ENCODE measurements around the gene ABCC3.
"Not testable (repeated sequence)": the region's sequence is repeated elsewhere in the genome, so short reads cannot be mapped to it uniquely, and the experiment has no call there.

ABCC3 gene

GRCh38 chr17:50668025-50668837, 33.5 kb downstream of the ABCC3 start:
- DNase-seq = no peak

GRCh38 chr17:50668838-50669581, 34.3 kb downstream of the ABCC3 start:
- DNase-seq = no peak

- DNase-seq = no peak
These were observed 37.4 kb downstream of the ABCC3 start for GRCh38 chr17:50672071-50672470.

GRCh38 chr17:50672831-50673551, 38.3 kb downstream of the ABCC3 start:
- DNase-seq = no peak

GRCh38 chr17:50675190-50675589, 40.5 kb downstream of the ABCC3 start:
- DNase-seq = no peak

- DNase-seq = no peak
These were observed 40.9 kb downstream of the ABCC3 start for GRCh38 chr17:50675627-50676026.

- no peak for DNase-seq
These were observed 41.6 kb downstream of the ABCC3 start for GRCh38 chr17:50676065-50676975.

- no peak for DNase-seq
These were observed 43.2 kb downstream of the ABCC3 start for GRCh38 chr17:50677851-50678375.

GRCh38 chr17:50679008-50679544, 44.4 kb downstream of the ABCC3 start:
- DNase-seq = no peak

- no peak for DNase-seq
These were observed 45.4 kb downstream of the ABCC3 start for GRCh38 chr17:50680126-50680525.

- DNase-seq = not testable (repeated sequence)
These were observed 46.0 kb downstream of the ABCC3 start for GRCh38 chr17:50680543-50681262.

- no peak for DNase-seq
These were observed 46.9 kb downstream of the ABCC3 start for GRCh38 chr17:50681263-50682200.

- DNase-seq = no peak
These were observed 47.8 kb downstream of the ABCC3 start for GRCh38 chr17:50682441-50682840.

GRCh38 chr17:50682938-50683337, 48.3 kb downstream of the ABCC3 start:
- no peak for DNase-seq

GRCh38 chr17:50683434-50684287, 49.0 kb downstream of the ABCC3 start:
- DNase-seq = no peak

GRCh38 chr17:50684288-50684611, 49.6 kb downstream of the ABCC3 start:
- no peak for DNase-seq

- DNase-seq = no peak
These were observed 50.1 kb downstream of the ABCC3 start for GRCh38 chr17:50684612-50685333.

GRCh38 chr17:50685334-50685665, 50.6 kb downstream of the ABCC3 start:
- DNase-seq = no peak
